Measurements from ENCODE around the gene PIWIL1.

GRCh38 chr12:130350715-130351114, 13.0 kb downstream of the PIWIL1 start:
- TF ChIP-seq POLR2A (IDR thresholded peaks at IDR 0.05) (no peak), CTCF (IDR thresholded peaks at IDR 0.05) (no peak)
